Muscle of back (tissue), 11 donors: ENCODE data around the gene OCEL1. TPM values are rescaled to one million over a fixed set of nuclear protein-coding genes. Genes with fewer than 3 reads are reported as not detected.
"Not testable (repeated sequence)": the region's sequence is repeated elsewhere in the genome, so short reads cannot be mapped to it uniquely, and the experiment has no call there.

Source experiments
- DNase-seq, 3 donors: peaks; one replicate each; pipeline versions ENCODE4 v3.0.0 to v3.0.0-alpha.2; 2013
- polyA plus RNA-seq, 10 donors: library from polyadenylated mRNA; unstranded; fragments of 120-200 nt; gene quantifications; one replicate each; pipeline ENCODE4 v1.2.1, GENCODE V29; 2013; ENCODE audit not compliant: insufficient read length in 10 of 10

The OCEL1 gene
- polyA plus RNA-seq, 10 donors = 5.9 to 10.4 (median 8.8) TPM

GRCh38 chr19:17260842-17261325 is 34.9 kb downstream of the OCEL1 start:
- peak in 2 of 3 donors; percentile 56 to 63 for DNase-seq

- DNase-seq = no peak
These were observed 36.5 kb downstream of the OCEL1 start for GRCh38 chr19:17262557-17262956.

- no peak for DNase-seq
These were observed 38.0 kb downstream of the OCEL1 start for GRCh38 chr19:17263712-17264640.

- DNase-seq = peak in 1 of 3 donors; percentile 48
These were observed 38.6 kb downstream of the OCEL1 start, which contains the start of gene USHBP1 for GRCh38 chr19:17264641-17264979. Gene USHBP1 (minus strand): TSS chr19:17264745. CDS start chr19:17264299, 446 bp downstream.

- DNase-seq = no peak
These were observed 40.0 kb downstream of the OCEL1 start for GRCh38 chr19:17266026-17266425.

GRCh38 chr19:17266589-17266974 is 40.6 kb downstream of the OCEL1 start:
- DNase-seq = no peak

GRCh38 chr19:17266975-17267788 is 41.2 kb downstream of the OCEL1 start, which contains the start of gene BABAM1:
Gene BABAM1 (plus strand): TSS chr19:17267443. CDS start chr19:17268807, 1,364 bp downstream.
- DNase-seq = peak; percentile 97 to 99 (median 99)

GRCh38 chr19:17268754-17269153 is 42.7 kb downstream of the OCEL1 start:
- no peak for DNase-seq

- not testable (repeated sequence) for DNase-seq
These were observed 48.9 kb downstream of the OCEL1 start for GRCh38 chr19:17274892-17275291.

- DNase-seq = no peak
These were observed 49.6 kb downstream of the OCEL1 start for GRCh38 chr19:17275441-17276175.

Other genes with a start within 250 kb of the OCEL1 start
- 1 to 10 TPM; 2.7 to 8.7 (median 4.3) TPM for gene CPAMD8, start 199.4 kb upstream of the OCEL1 start, polyA plus RNA-seq
- gene HAUS8, start 150.8 kb upstream of the OCEL1 start, polyA plus RNA-seq = 10 to 100 TPM in 3 of 10 donors, 1 to 10 TPM in 7; 6.3 to 14.3 (median 8.6) TPM
- 10 to 100 TPM; 30.2 to 48.5 (median 34.2) TPM for gene MYO9B, start 150.4 kb upstream of the OCEL1 start, polyA plus RNA-seq
- gene USE1, start 10.9 kb upstream of the OCEL1 start, polyA plus RNA-seq = 10 to 100 TPM; 22.4 to 31.5 (median 25.9) TPM
- 10 to 100 TPM; 20.0 to 31.6 (median 23.4) TPM for gene NR2F6, start 19.7 kb downstream of the OCEL1 start, polyA plus RNA-seq
- 1 to 10 TPM; 3.2 to 8.8 (median 5.8) TPM for gene USHBP1, start 38.5 kb downstream of the OCEL1 start, polyA plus RNA-seq
- 10 to 100 TPM; 70.4 to 91.0 (median 85.8) TPM for gene BABAM1, start 41.2 kb downstream of the OCEL1 start, polyA plus RNA-seq
- 1 to 10 TPM in 3 of 10 donors, under 1 TPM in 7; 0.54 to 1.6 (median 0.82) TPM for gene ANKLE1, start 55.7 kb downstream of the OCEL1 start, polyA plus RNA-seq
- 1 to 10 TPM; 4.5 to 9.3 (median 5.8) TPM for gene ABHD8, start 77.2 kb downstream of the OCEL1 start, polyA plus RNA-seq
- gene MRPL34, start 79.6 kb downstream of the OCEL1 start, polyA plus RNA-seq = 10 to 100 TPM; 21.5 to 40.5 (median 30.3) TPM
- gene DDA1, start 83.3 kb downstream of the OCEL1 start, polyA plus RNA-seq = 10 to 100 TPM; 24.3 to 39.7 (median 31.3) TPM
- gene ANO8, start 108.6 kb downstream of the OCEL1 start, polyA plus RNA-seq = 1 to 10 TPM; 5.4 to 10.0 (median 6.8) TPM
- 10 to 100 TPM in 7 of 10 donors, 1 to 10 TPM in 3; 8.4 to 19.4 (median 11.5) TPM for gene GTPBP3, start 111.3 kb downstream of the OCEL1 start, polyA plus RNA-seq
- gene PLVAP, start 151.1 kb downstream of the OCEL1 start, polyA plus RNA-seq = 10 to 100 TPM; 34.3 to 73.4 (median 47.2) TPM
- gene CCDC194, start 168.0 kb downstream of the OCEL1 start, polyA plus RNA-seq = not detected
- gene BST2, start 179.4 kb downstream of the OCEL1 start, polyA plus RNA-seq = 1 to 10 TPM; 4.5 to 8.3 (median 6.6) TPM
- 10 to 100 TPM; 21.6 to 32.9 (median 27.1) TPM for gene MVB12A, start 193.8 kb downstream of the OCEL1 start, polyA plus RNA-seq
- 1 to 10 TPM in 8 of 10 donors, under 1 TPM in 2; 0.84 to 2.7 (median 1.2) TPM for gene TMEM221, start 222.4 kb downstream of the OCEL1 start, polyA plus RNA-seq
- gene NXNL1, start 234.7 kb downstream of the OCEL1 start, polyA plus RNA-seq = not detected
- gene SLC27A1, start 244.3 kb downstream of the OCEL1 start, polyA plus RNA-seq = 10 to 100 TPM; 12.4 to 20.3 (median 14.4) TPM